GM03348 (cell line): ENCODE results near the gene KNOP1.

Experiments
- DNase-seq: peaks from one replicate; pipeline ENCODE4 v3.0.0; 2012; ENCODE audit warnings: low spot score

The KNOP1 gene

DNA sequence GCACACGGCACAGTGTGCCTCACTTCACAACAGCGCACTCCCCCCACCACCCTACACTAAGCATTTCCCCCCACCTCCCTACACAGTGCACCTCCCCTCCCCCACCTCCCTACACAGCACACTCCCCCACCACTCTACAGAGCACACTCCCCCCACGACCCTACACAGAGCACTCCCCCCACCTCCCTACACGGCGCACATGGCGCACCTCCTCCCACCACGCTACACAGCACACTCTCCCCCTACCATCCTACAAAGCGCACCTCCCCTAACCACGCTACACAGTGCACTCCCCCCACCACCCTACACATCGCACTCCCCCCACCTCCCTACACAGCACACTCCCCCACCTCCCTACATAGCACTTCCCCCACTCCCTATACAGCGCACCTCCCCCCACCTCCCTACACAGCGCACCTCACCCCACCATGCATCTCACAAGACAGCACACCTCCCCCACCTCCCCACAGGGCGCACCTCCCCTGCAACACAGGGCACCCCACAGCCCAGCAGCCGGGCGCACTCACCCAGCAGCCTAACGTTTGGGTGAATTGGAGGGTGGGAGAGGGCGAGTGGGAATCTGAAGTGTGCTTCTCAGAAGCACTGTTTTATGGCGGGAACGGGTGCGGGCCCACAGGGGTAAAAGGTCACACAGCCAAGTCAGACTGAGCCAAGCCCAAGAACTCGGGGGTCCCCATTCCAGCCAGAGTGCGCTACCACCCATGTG lies 10.3 kb downstream of the KNOP1 start:
- DNase-seq: no peak

GRCh38 chr16:19706846-19707245 lies 11.2 kb downstream of the KNOP1 start:
- DNase-seq: no peak

DNA sequence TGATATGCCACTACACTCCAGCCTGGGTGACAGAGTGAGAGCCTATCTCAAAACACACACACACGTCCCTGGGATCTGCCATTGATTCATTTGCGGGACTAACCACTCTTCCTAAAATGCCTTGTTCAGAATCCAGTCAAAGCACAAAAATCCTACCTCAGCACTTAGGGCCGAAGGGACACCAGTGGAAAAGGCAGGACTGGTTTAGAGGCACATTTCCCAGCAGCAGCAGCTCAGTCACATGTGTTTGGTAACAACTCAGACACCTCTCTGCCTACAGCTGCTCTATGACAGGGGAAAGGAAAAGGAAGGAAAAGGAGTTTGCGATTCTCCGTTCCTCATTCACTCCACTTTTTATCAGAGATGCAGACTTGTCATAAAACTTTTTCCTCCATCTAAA lies 12.2 kb downstream of the KNOP1 start:
- DNase-seq: no peak

- DNase-seq: no peak
Observed at GRCh38 chr16:19705146-19705501, 12.9 kb downstream of the KNOP1 start.

- DNase-seq: peak; percentile 57
Observed at GRCh38 chr16:19704321-19705145, 13.5 kb downstream of the KNOP1 start.

- no peak for DNase-seq
Observed at GRCh38 chr16:19703172-19703889, 14.7 kb downstream of the KNOP1 start.

GRCh38 chr16:19701091-19701490 lies 16.9 kb downstream of the KNOP1 start:
- no peak for DNase-seq

DNA sequence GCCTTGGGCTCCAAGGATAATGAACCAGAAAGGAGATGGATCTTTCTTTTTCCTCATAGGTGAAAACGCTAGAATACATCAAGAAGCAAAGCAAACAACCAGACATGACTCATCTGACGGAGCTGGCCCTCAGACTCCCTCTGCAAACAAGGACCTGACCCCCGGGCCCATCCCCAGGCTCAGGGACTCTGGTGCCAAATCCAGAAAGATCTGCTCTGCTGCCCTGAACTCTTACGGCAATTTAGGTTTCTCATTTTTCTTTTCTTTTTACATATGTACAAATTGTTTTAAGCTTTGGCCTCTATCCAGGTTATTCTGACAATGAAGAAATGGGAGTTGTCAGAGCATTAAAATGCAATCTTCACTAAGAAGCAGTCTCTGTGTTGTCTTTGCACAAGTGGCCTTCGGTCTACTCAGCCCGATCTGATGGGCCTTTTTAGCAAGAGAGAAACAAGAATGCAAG lies 17.7 kb downstream of the KNOP1 start:
- DNase-seq: peak; percentile 51

- no peak for DNase-seq
Observed at GRCh38 chr16:19699472-19699871, 18.6 kb downstream of the KNOP1 start.

GRCh38 chr16:19698480-19699465 lies 19.3 kb downstream of the KNOP1 start:
- DNase-seq: peak; percentile 73

DNA sequence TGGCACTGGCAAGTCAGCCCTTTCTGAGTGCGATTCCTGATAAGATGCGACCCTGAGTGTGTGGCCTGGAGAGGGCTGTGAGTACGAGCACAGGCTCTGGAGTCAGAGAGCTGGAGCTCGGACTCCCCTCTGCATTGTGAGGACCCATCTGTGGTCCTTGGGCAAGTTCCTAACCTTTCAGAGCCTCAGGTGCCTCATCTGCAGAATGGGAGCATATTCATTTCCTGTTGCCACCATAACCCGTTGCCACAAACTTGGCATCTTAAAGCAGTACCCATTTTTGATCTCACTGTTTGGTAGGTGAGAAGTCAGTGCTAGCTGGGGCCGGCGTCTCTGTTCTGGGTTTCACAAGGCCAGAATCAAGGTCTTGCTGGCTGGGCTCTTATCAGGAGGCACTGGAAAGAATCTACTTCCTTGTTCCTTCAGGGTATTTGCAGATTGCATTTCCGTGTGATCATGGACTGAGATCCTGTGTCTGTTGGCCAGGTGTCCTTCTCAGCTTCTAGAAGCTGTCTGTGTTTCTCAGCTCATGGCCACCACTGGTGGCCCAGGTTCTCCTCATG lies 20.2 kb downstream of the KNOP1 start:
- no peak for DNase-seq

- DNase-seq: no peak
Observed at GRCh38 chr16:19696961-19697360, 21.1 kb downstream of the KNOP1 start.

DNA sequence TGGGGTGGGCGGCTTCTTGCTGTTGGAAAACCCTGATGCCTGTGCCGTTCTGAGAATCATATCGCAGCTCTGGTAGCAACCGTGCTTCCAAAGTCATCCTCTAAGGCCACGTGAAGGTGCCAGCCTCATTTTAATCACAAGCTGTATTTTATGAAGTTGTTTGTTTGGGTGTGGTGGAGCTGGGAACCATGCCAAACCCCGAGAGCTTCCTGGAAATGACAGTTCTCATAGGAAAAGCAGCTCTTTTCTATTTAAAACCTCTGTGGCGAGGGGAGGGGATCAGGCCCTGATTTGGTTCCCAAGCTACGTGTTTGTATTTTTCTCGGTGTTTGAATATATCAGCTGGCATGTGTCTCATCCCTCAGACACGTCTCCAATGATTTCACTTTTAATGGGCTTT lies 21.7 kb downstream of the KNOP1 start:
- DNase-seq: peak; percentile 79

DNA sequence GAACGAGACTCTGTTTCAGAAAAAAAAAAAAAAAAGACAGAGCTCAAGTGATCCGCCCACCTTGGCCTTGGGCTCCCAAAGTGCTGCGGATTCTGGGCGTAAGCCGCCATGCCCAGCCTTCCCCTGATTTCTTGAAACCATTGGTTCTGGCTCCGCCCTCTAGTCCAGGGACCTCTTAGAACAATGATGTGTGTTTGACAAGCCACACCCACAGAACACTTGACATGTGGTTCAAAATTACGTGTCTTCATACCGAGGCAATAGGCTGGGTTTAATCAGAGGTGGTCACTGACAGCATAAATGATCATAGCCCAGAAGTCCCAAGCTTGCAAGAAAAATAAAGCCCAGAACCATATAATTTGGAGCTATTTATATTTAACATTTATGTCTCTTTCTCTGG lies 23.0 kb downstream of the KNOP1 start:
- no peak for DNase-seq

GRCh38 chr16:19691161-19691711 lies 26.8 kb downstream of the KNOP1 start:
- no peak for DNase-seq

DNA sequence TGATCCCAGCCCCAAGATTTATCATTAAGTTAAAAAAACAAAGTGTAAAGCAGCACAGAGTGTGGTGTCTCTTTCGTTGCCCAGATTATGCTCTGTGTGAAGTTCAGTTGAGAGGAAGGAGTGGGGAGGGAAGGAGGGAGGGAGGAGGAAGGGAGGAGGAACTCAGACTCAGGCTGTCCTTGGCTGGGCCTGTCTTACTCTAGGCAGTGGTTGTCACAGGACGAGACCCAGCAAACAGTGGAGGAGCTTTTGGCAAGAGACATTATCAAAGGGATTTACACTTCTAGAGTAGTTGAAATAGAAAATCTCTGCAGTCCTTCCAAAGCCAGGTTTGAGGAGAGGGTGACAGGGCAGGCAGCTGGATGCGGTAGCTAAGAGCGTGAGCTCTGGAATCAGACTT lies 27.8 kb downstream of the KNOP1 start:
- DNase-seq: no peak

DNA sequence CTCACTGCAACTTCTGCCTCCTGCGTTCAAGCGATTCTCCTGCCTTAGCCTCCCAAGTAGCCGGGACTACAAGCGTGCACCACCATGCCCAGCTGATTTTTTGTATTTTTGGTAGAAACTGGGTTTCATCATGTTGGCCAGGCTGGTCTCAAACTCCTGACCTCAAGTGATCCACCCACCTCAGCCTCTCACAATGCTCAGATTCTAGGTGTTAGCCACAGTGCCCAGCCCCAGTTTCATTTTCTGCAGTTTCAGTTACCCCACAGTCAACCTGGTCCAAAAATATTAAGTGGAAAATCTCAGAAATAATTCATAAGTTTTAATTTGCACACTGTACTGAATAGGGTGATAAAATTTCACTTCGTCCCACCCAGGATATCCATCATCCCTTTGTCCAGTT lies 28.7 kb downstream of the KNOP1 start:
- no peak for DNase-seq

DNA sequence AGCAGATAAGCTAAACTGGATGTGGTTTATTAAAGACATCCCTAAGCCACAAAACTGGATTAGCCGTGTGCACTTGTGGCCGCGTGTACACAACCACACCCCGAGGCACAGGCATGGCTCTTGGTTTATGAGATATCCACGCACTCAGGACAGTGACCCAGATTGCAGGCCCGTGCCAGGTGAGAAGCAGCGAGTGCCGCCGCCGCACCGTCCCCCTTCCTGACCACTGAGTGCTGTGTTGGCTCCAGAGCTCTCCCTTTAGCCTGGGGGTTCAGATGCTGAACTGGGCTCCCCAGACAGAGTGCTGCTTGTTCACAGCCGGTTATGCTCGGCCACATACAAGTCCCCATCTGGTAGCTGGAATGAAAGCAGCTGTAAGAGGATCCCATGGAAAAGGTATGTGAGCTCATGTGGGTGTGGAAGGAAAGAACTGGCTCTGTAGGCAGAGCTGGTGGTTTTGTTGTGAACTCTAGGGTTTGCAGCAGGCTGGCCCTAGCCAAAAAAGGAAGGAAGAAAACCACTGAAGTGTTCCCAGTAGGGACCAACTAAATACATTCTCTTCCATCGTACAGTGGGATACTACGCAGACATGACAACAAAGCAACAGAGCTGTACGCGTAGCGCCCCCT lies 29.5 kb downstream of the KNOP1 start:
- DNase-seq: no peak

DNA sequence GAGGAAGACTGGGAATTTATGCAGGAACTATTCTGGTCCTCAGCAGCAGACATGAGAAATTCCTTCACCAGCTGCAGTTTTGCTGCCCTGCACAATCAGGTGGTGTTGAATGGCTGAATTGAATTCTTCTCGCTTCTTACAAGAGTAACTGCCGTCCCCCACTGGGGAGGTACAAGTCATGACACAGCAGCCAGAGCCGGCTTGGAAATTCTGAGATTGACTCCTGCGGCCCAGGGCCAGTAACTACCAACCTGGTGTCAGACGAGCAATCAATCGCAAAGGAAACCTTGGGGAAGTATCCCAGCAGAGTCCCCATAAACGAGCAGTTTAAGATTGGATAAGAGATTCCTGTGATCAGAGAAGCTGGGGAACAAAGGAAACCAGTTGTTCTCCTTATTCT lies 30.7 kb downstream of the KNOP1 start:
- DNase-seq: no peak

GRCh38 chr16:19685176-19685575 lies 32.9 kb downstream of the KNOP1 start:
- DNase-seq: no peak
